Middle frontal gyrus (tissue), 1 donor: ENCODE data around the gene ZSCAN32.
A peak's percentile ranks its signal among the peaks of the same experiment; 100 is the strongest.

Experiments used
- DNase-seq: peaks from one replicate; pipeline ENCODE4 v3.0.0-alpha.2; 2015; ENCODE audit warnings: low spot score; ENCODE audit errors: extremely low spot score

Gene ZSCAN32

DNA sequence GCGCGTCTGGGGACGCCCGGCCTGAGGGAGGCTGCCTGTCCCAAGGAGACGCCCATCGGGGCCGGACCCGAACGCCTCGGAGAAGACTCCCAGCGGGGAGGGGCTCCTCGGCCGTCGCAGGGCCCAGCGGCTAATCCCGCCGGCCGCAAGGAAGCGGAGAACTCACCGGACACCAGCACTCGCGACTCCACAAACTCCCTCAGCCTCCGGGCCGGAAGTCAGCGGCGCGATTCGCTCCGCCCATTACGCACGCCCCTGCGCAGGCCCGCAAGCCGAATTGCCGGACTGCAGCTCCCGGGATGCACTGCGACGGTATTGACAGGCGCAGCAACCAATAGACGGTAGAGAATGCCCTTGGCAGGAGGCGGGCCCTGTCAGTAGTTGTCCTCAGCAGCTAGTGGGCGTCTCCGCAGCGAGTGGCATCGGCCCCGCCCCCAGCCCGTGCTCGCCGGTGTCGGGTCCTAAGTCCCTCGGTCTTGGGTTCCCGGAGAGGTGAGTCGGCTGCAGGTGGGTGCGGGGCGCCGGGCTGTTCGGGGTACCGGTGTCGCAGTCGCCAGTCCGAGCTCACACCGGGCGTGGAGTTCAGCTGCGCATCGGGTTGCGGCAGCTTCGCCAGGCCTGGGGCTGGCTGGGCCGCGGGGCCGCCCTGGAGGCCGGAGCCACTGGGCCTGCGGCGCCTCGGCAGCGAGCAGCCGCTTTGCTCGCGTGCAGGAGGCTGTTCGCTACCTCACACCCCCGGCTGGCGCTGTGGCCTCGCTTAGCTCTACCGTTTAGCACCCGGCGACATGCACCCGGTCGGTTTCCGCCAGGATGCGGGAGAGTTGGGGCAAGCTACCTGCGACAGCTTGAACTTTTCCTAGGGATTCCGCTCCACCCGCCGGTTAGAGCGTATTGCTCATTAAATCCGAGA, at the start of gene ZSCAN32, which contains the start of gene ZNF174:
Gene ZSCAN32, minus strand, starts transcription at position 226 of the 910 bp plus-strand sequence. CDS start 3,447 bp downstream, outside the sequence.
Gene ZNF174, plus strand, starts transcription at position 437 of the 910 bp plus-strand sequence. CDS start 790 bp downstream, outside the sequence.
- DNase-seq = peak; percentile 99

GRCh38 chr16:3444032-3444388, 43.2 kb upstream of the ZSCAN32 start:
- no peak for DNase-seq

DNA sequence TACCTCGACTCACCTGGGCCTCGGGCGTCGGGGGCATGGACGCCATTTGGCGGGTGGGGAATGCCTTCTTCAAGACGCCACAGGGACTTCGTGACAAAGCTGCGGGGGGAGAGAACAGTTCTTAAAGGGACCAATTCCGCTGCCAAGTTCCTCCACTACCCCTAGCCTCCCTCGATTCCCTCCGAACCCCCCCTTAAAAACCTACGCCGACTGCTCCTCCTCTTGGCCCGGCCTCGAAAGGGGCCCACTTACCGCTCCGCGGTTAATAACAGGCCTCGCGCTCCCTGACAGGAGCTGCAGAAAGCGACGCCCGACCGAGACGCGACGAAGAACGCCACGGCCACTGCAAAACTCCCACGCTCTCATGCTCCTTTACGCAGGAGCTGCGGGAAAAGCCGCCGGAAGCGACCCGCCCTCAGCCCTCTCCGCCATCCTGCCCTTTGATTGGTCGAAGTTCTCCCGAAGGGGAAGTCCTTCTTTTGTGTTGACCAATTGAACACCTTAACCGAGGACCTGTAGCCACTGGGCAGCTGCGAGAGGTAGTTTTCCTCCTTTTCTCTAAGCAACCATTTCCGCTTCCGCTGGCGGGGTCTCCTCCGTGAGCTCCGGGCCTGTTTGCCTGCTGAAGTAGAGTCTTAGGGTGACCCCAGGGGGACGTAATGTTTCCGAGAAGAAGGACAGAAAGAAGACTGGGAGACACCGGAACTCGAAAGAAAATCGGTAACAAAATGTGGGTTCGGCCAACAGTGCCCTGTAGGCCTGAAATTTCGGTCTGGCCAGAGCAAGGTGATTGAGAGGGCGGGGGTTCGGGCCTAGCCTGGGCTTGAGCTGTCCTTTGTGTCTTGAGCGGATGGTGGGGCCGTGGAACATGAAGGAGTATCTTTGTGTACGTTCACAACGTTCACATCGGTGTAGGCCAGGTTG, 42.6 kb upstream of the ZSCAN32 start, which contains the start of the genes NAA60 and ZNF597:
Gene NAA60, plus strand, starts transcription at position 573 of the 924 bp plus-strand sequence. CDS start 32,548 bp downstream, outside the sequence.
Gene ZNF597, minus strand, starts transcription at position 397 of the 924 bp plus-strand sequence. Its CDS starts 351 bp downstream, at position 46.
- DNase-seq = peak; percentile 69

DNA sequence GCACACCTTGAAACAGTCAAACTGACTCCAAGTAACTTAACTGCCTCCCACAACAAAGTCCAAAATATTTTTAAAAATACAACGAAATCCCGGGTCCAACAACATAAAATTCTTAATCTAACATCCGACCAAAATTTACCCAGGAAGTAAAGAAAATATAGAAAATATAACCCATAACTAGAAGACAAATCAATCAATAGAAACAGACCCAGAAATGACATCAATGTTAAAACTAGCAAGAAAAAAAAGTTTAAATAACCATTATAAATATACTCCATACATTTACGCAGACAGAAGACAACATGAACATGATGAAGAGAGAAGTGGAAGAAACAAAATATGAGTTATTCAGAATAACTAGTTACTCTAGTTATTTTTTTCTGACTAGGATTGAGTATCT, 38.8 kb upstream of the ZSCAN32 start:
- no peak for DNase-seq

DNA sequence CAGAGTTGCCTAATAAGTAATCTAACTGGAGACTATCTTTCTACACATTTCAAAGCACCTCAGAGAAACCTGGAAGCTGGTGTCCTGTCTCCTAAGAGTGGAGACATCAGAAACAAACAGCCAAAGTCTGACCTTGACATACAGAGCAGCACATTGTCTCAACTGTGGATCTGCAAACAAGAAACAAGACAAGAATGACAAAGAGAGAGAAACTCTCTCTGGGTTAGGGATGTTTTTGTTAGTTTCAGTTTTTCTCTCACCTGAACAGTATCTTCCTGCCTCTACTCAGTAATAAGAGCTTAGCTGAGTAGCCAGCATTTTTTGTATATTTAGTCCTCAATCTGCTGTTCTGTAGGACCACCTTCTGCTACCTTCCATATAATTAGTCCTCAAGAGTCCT, 33.6 kb upstream of the ZSCAN32 start:
- no peak for DNase-seq

DNA sequence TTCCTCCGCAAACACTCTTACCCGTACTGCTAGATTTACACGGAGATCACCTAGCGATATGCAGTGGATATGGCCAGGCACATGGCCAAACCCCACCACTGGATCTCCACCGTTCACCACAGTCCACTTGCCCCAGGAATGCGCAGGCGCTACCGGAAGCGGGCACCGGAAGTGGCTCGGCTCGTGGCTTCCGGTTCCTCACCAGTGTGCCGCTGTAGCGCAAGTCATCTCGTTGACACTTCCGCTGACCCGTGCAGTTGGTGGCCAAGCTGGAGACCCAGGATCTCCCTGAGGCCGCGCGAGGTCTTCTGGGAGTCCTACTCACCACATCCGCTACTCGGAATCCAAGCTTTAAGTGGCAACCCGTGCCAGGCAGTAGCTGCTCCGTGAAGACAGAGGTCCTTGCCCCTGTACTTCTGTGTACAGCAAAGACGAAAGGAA, 31.0 kb upstream of the ZSCAN32 start:
- no peak for DNase-seq

GRCh38 chr16:3413730-3414379, 13.1 kb upstream of the ZSCAN32 start:
- DNase-seq = no peak

DNA sequence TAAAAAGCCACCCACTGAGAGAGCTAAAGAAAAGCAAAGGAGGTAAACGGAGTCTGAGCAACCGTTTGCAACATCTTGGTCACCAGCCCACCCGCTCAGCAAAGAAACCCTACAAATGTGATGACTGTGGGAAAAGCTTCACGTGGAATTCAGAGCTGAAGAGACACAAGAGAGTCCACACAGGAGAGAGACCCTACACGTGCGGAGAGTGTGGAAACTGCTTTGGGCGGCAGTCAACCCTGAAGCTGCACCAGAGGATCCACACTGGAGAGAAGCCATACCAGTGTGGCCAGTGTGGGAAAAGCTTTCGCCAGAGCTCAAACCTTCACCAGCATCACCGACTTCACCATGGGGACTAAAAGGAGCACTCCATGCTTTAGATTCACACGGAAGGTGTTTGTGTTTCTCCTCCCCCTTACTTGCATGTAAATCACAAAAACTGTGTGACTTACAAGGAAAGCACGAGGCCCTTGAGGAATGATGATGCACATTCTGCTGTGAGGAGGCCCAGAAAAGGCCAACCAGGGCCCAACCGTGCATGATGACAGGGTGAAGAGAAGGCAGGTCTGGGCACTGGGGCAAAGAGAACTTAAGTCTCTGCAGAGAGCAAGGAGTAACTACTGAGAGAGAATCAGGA, 7.9 kb upstream of the ZSCAN32 start:
- no peak for DNase-seq

DNA sequence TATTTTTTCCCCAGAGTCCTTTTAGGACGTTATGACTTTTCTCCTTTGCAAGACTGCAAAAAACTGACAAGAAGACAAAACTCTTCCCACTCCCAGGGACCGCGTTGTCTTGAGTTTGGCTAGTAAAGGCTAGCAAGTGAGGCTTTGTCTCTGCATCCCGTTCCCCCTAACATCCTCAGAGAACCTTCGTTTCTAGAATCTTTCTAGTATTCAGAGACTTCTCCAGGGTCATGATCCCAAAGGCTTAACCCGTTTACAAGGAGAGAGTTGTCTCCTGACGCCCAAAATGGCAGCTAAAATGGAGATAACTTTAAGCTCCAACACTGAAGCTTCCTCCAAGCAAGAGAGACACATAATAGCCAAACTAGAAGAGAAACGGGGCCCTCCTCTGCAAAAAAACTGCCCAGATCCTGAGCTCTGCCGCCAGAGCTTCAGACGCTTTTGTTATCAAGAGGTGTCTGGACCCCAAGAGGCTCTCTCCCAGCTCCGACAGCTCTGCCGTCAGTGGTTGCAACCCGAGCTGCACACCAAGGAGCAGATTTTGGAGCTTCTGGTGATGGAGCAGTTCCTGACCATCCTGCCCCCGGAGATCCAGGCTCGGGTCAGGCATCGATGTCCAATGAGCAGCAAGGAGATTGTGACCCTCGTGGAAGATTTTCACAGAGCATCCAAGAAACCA, 1.1 kb upstream of the ZSCAN32 start:
- no peak for DNase-seq

GRCh38 chr16:3400446-3400778, 392 bp downstream of the ZSCAN32 start:
- DNase-seq = no peak

DNA sequence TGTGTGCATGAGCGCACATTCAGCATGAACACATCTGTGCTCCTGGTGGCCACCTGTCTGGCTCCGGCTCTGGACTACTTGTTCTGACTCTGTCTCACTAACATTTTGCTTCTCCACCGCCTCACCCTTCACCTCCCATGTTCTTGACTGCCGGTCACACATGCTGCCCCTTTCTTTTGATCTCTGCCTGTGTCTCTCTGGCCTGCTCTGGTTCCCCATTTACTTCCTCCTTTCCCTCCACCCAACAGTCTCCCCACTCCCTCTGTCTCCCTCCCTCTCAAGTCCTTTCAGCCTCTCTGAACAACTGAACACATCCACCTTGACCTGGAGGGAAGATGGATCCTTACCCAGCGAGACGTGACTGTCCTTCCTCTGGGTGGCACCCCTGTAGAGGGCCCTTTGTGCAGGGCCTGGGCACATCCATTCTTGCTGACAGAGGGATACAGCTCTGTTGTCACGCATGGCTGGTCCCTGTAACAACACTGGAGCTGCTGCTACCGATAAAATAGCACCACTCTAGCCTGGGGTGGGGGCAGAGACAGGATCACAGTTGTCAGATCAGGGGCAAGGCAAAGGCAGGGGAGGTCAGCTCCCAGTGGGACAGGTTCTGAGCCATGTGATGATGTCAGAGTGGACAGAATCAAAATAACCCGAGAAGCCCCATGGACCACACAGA, 11.0 kb downstream of the ZSCAN32 start:
- no peak for DNase-seq

- no peak for DNase-seq
Observed at GRCh38 chr16:3388325-3388724, 12.5 kb downstream of the ZSCAN32 start.

- DNase-seq = no peak
Observed at GRCh38 chr16:3383045-3383448, 17.8 kb downstream of the ZSCAN32 start.

DNA sequence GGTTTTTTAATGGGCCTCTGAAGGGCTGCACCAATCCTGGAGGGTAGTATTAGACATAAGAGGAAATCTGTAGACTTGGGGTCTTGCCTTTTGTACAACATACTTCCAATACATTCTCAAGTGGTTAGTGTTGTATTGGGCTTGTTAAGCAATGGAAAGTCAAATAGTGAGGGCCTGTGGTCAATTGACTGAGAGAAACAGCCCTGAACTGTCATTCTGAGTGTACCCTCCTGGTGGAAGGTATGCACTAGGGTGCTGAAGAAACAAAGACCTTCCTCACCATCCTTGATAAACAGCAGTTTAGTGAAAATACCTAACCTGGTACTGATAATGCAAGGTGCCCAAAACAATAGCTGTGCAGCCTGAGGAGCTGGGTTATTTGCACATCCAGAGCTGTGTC, 22.9 kb downstream of the ZSCAN32 start:
- no peak for DNase-seq

DNA sequence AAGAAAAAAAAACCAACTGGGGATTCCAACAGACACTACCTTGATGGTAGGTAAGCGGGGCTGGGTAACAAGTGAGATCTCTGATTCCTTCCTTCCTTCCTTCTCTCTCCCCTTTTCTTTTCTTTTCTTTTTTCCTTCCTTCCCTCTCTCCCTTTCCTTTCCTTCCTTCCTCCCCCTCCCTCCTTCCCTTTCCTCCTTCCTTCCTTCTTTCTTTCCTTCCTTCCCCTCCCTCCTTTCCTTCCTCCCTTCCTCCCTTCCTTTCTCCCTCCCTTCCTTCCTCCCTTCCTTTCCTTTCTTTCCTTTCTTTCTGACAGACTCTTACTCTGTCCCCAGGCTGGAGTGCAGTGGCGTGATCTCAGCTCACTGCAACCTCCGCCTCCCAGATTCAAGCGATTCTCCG, 25.1 kb downstream of the ZSCAN32 start:
- DNase-seq = no peak

DNA sequence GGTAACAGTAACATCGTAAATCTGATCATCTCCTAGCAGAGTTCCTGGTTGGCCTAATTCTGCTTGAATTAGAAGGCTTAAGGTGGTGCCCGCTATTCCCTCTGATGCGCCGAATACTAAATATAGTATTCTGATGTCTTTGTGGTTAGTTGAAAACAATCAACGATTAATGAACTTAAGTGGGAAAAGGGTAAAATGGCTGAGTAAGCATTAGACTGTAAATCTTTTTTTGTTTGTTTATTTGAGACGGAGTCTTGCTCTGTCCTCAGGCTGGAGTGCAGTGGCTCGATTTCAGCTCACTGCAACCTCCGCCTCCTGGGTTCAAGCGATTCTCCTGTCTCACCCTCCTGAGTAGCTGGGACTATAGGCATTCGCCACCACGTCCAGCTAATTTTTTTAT, 31.7 kb downstream of the ZSCAN32 start:
- DNase-seq = no peak

DNA sequence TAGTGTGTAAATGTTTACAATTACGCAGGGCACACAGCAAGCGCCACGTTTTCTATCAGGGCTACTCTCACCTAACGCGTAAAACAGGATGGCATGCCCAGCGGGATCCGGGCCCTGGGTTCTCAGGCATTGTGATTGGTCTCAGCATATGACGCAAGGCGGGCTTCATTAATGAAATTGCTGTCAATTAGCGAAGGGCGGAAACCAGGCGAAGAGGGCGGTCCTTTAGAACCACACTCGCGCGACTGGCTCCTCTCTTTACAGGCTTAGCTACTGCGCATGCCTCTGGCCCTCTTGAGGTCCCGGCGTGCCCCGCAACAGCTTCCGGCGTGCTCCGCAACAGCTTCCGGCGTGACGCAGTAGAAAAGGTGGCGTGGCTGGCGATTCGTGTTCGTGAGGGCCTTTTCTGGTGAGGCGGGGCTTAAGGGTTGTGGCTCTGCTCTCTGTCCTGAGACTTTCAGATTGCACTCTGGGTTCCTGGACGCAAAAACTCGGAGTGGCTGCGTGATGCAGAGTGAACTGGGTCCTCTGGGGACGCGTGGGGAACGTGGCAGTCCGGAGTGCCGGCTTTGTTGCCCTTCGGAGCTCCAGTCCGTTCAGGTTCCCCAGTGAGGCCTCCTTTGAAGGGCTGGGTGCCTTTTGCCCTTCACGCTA, 35.9 kb downstream of the ZSCAN32 start:
- peak; percentile 89 for DNase-seq

DNA sequence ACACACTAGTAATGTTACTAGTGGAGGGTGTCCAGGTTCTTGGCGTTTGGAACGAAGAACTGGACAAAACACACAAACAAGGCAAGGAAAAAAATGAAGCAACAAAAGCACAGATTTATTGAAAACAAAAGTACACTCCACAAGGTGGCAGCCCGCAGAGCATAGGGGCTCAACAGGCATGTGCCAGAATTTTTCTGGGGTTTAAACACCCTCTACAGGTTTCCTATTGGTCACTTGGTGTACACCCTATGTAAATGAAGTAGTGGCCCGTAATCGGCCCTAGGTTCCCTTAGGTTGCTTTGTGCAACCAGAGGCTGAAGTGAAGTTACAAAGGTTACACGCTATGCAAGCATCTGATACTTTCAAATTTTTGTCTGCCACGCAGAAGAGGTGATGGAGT, 37.0 kb downstream of the ZSCAN32 start:
- no peak for DNase-seq

- DNase-seq = no peak
Observed at GRCh38 chr16:3362931-3363330, 37.9 kb downstream of the ZSCAN32 start.
